GM19463 (cell line): ENCODE data around the gene PVALEF.

Source experiments
- ATAC-seq: cut with Tn5 transposase; IDR thresholded peaks from one replicate; pipeline ENCODE4 v1.9.1; 2021; ENCODE audit warnings: mild to moderate bottlenecking, moderate library complexity; ENCODE audit not compliant: unreplicated experiment

Gene PVALEF

GRCh38 chr17:81161536-81161935 lies 3.8 kb upstream of the PVALEF start:
- no peak for ATAC-seq

- no peak for ATAC-seq
Observed at GRCh38 chr17:81161972-81162371, 3.3 kb upstream of the PVALEF start.

- no peak for ATAC-seq
Observed at GRCh38 chr17:81162491-81162890, 2.8 kb upstream of the PVALEF start.

- no peak for ATAC-seq
Observed at GRCh38 chr17:81163051-81163695, 2.1 kb upstream of the PVALEF start.

GRCh38 chr17:81163703-81164370 lies 1.5 kb upstream of the PVALEF start:
- ATAC-seq: no peak

GRCh38 chr17:81164371-81165245 lies 699 bp upstream of the PVALEF start:
- ATAC-seq: no peak

- no peak for ATAC-seq
Observed at GRCh38 chr17:81166033-81166492, 756 bp downstream of the PVALEF start, which contains the start of gene AATK. Gene AATK (minus strand): TSS chr17:81166221. CDS start chr17:81165992, 229 bp downstream.

- ATAC-seq: no peak
Observed at GRCh38 chr17:81167194-81167524, 1.9 kb downstream of the PVALEF start.

- no peak for ATAC-seq
Observed at GRCh38 chr17:81167638-81168037, 2.3 kb downstream of the PVALEF start.

- ATAC-seq: no peak
Observed at GRCh38 chr17:81169870-81170309, 4.6 kb downstream of the PVALEF start.

GRCh38 chr17:81170727-81171494 lies 5.6 kb downstream of the PVALEF start:
- no peak for ATAC-seq

GRCh38 chr17:81171941-81172340 lies 6.6 kb downstream of the PVALEF start:
- no peak for ATAC-seq

GRCh38 chr17:81173052-81173761 lies 7.9 kb downstream of the PVALEF start:
- no peak for ATAC-seq

- ATAC-seq: no peak
Observed at GRCh38 chr17:81173762-81174155, 8.5 kb downstream of the PVALEF start.

- ATAC-seq: no peak
Observed at GRCh38 chr17:81176666-81177065, 11.4 kb downstream of the PVALEF start.

GRCh38 chr17:81178136-81179091 lies 13.1 kb downstream of the PVALEF start:
- ATAC-seq: no peak

GRCh38 chr17:81179220-81179619 lies 13.9 kb downstream of the PVALEF start:
- ATAC-seq: no peak

GRCh38 chr17:81179861-81180260 lies 14.6 kb downstream of the PVALEF start:
- no peak for ATAC-seq
